OCI-LY7 (cell line): Measurements from ENCODE around the gene CASZ1. TPM values are rescaled to one million over a fixed set of nuclear protein-coding genes. Genes with fewer than 3 reads are reported as not detected.

Experiments used
- BruUV-seq: library from RNA; stranded (reverse); fragments of 400-500 nt; replicated peaks from 2 replicates; lab custom pipeline; 2021; lab: Mats Ljungman, UMichigan
- CTCF ChIA-PET: fragments of 300-600 bp; sonication (Branson Sonifier 250); formaldehyde crosslinking; loops from one replicate; lab custom pipeline; 2022; ENCODE audit warnings: antibody characterized with exemption; ENCODE audit not compliant: unreplicated experiment; lab: Charles Lee
- POLR2A ChIA-PET: fragments of 300-600 bp; sonication (Branson Sonifier 250); formaldehyde crosslinking; loops from one replicate; lab custom pipeline; 2022; ENCODE audit warnings: antibody characterized with exemption; lab: Charles Lee
- DNase-seq: peaks from one replicate; pipeline ENCODE4 v3.0.0-alpha.2; 2015; ENCODE audit warnings: low spot score
- H2AFZ ChIP-seq: fragments of 200-600 bp; sonication (generic), shearing (Covaris generic); 2 replicates; pipeline ENCODE4 v1.6.1; 2014; ENCODE audit warnings: mild to moderate bottlenecking, antibody characterized with exemption, low read length, moderate library complexity
- H3K27ac ChIP-seq: fragments of 200-600 bp; sonication (generic); 2 replicates; pipeline ENCODE4 v1.5.1; 2014; ENCODE audit warnings: mixed run types, low read depth, mild to moderate bottlenecking, moderate library complexity, low read length, inconsistent platforms; ENCODE audit not compliant: poor library complexity, severe bottlenecking
- H3K36me3 ChIP-seq: fragments of 200-600 bp; sonication (generic); 2 replicates; pipeline ENCODE4 v1.6.1; 2014; ENCODE audit warnings: mild to moderate bottlenecking, antibody characterized with exemption, low read length, moderate library complexity, mixed read lengths; ENCODE audit not compliant: insufficient read depth
- H3K4me1 ChIP-seq: fragments of 200-600 bp; sonication (generic); 2 replicates; pipeline ENCODE4 v1.5.1; 2014; ENCODE audit warnings: mild to moderate bottlenecking, low read length; ENCODE audit not compliant: insufficient read depth, poor library complexity, severe bottlenecking
- H3K4me2 ChIP-seq: fragments of 200-600 bp; sonication (generic); 2 replicates; pipeline ENCODE4 v1.6.1; 2014; ENCODE audit warnings: mild to moderate bottlenecking, low read length
- H3K4me3 ChIP-seq: fragments of 200-600 bp; sonication (generic); 2 replicates; pipeline ENCODE4 v1.5.1; 2014; ENCODE audit warnings: mild to moderate bottlenecking, low read depth, low read length; ENCODE audit not compliant: poor library complexity, severe bottlenecking
- H3K79me2 ChIP-seq: fragments of 200-600 bp; sonication (generic); 2 replicates; pipeline ENCODE4 v1.6.1; 2016; ENCODE audit warnings: low read depth, mild to moderate bottlenecking, low read length, moderate library complexity, mixed read lengths; ENCODE audit not compliant: insufficient read depth
- H3K9me2 ChIP-seq: fragments of 200-600 bp; sonication (generic); 2 replicates; pipeline ENCODE4 v1.6.1; 2016; ENCODE audit warnings: mild to moderate bottlenecking, low read length, mixed read lengths; ENCODE audit not compliant: insufficient read depth
- H3K9me3 ChIP-seq: fragments of 200-600 bp; sonication (generic); 2 replicates; pipeline ENCODE4 v1.6.1; 2014; ENCODE audit warnings: mild to moderate bottlenecking, mixed run types, low read length, mixed read lengths
- H4K20me1 ChIP-seq: fragments of 200-600 bp; sonication (generic); 2 replicates; pipeline ENCODE4 v1.6.1; 2014; ENCODE audit warnings: mild to moderate bottlenecking, antibody characterized with exemption, low read length, moderate library complexity, mixed read lengths; ENCODE audit not compliant: insufficient read depth
- EZH2phosphoT487 ChIP-seq: fragments of 200-600 bp; sonication (generic); IDR thresholded peaks from 2 replicates; pipeline ENCODE4 v1.6.1; 2018; ENCODE audit warnings: low read depth, borderline replicate concordance, mild to moderate bottlenecking, mixed run types, antibody characterized with exemption, low read length, moderate library complexity, mixed read lengths
- intact Hi-C: fragments of 100-400 bp; cut with micrococcal nuclease; formaldehyde crosslinking; loops from one replicate; pipeline ENCODE4 v1.10.0; 2022; ENCODE audit not compliant: unreplicated experiment
- total RNA-seq, 2 experiments: library from RNA; depleted of rRNA in 1 of 2; stranded (reverse); fragments of >200 nt in 1 of 2; shearing (Covaris generic) in 1 of 2; gene quantifications; 2 replicates each; pipeline ENCODE4 v1.2.3, GENCODE V29; 2014 to 2022
- TF ChIP-seq, protein P1 (sequence below): fragments of 200-600 bp; sonication (generic); conservative IDR thresholded peaks from 2 replicates; pipeline ENCODE4 v1.5.1; 2014; ENCODE audit warnings: mild to moderate bottlenecking, antibody characterized with exemption, low read length, moderate library complexity, mixed read lengths

CASZ1 gene
- total RNA-seq, 2 experiments from 2014 or later: 3.3 to 3.9 TPM

DNA sequence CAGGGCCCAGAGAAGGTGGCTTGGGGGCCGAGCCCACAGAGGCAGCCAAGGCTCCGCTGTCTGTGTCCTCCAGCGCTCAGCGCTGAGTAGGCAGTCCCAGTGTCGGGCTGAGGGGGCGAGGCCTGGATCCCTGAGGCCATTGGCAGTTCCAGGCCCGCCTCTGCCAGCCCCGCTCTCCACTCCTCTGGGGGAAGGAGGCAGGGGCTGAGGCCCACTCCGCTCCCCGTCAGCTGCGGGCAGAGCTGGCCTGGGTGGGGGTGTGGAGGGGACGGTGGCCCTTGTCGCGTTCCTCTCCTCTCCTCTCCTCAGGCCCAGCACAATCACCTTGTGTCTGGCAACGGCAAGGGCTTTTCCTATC, 132.8 kb downstream of the CASZ1 start:
- intact Hi-C loops: no loop called here
- Histone ChIP-seq H2AFZ (no peak overlapping the region), H3K36me3 (no peaks in the 10 kb centered on the region), H3K9me3 (no peaks in the 10 kb centered on the region), H3K4me3 (no peak overlapping the region), H3K4me2 (no peak overlapping the region), H3K4me1 (no peaks in the 10 kb centered on the region), H3K27ac (no peak overlapping the region), H3K9me2 (no peaks in the 10 kb centered on the region), H4K20me1 (no peaks in the 10 kb centered on the region; the same call in 1 of the 2 replicates), H3K79me2 (no peaks in the 10 kb centered on the region)
- ChIA-PET CTCF (no interaction called here), POLR2A (no interaction called here)
- DNase-seq: no peak
- no peak for TF ChIP-seq EZH2phosphoT487
- TF ChIP-seq, protein P1, sequence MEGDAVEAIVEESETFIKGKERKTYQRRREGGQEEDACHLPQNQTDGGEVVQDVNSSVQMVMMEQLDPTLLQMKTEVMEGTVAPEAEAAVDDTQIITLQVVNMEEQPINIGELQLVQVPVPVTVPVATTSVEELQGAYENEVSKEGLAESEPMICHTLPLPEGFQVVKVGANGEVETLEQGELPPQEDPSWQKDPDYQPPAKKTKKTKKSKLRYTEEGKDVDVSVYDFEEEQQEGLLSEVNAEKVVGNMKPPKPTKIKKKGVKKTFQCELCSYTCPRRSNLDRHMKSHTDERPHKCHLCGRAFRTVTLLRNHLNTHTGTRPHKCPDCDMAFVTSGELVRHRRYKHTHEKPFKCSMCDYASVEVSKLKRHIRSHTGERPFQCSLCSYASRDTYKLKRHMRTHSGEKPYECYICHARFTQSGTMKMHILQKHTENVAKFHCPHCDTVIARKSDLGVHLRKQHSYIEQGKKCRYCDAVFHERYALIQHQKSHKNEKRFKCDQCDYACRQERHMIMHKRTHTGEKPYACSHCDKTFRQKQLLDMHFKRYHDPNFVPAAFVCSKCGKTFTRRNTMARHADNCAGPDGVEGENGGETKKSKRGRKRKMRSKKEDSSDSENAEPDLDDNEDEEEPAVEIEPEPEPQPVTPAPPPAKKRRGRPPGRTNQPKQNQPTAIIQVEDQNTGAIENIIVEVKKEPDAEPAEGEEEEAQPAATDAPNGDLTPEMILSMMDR: no peak
- no TSS peak for BruUV-seq

DNA sequence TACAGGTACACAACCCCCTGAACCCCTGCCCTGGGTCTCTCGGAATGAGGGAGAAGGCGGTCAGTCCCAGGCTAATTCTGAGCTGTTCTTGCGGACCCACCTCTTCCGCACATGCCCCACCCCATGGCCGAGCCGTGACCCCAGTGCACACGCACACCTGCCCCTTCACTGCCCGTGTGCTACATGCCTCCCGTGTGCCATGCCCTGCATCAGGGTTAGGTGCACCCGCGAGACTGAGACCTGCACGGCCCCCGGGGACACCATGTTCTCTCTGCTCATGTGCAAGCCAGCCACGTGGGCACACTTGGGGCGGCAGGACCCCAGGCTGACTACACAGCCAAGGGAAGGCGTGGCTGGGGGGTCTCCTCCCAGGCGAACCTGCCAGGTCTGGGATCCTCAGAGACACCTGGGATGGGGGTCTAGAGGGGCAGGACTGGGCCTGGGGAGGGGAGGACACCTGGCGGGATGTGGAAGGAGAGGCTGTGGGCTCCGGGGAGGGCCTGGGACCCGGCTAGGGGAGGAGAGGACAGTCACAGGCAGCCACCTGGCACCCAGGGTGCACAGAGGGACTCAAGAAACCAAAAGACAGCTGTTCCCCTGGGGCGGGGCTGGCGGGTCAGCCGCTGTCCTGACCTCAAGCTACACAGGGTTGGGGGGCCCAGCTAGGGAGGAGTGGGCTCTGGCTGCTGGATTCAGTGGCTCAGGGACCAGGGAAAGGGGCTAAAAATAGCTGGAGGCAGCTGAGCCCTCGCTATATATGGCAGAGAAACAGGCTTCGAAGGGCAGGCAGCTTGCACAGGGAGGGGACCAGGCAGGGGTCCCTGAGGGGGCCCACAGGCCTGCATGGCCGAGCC, 133.4 kb downstream of the CASZ1 start:
- intact Hi-C loops: no loop called here
- no peaks in the 10 kb centered on the region for H3K9me2 ChIP-seq
- H3K9me3 ChIP-seq: no peaks in the 10 kb centered on the region
- H3K4me2 ChIP-seq: no peak overlapping the region
- no TSS peak for BruUV-seq
- no peaks in the 10 kb centered on the region for H3K36me3 ChIP-seq
- no peak for DNase-seq
- TF ChIP-seq EZH2phosphoT487: no peak
- TF ChIP-seq, protein P1: no peak
- no peak overlapping the region for H3K27ac ChIP-seq
- H3K4me1 ChIP-seq: no peaks in the 10 kb centered on the region
- H3K4me3 ChIP-seq: no peak overlapping the region
- no peaks in the 10 kb centered on the region; the same call in 1 of the 2 replicates for H4K20me1 ChIP-seq
- H3K79me2 ChIP-seq: no peaks in the 10 kb centered on the region
- ChIA-PET POLR2A (no interaction called here), CTCF (interaction anchor here (0.6 kb wide), 1 partner anchor 96 kb away, joined by 3 read pairs; no protein-coding TSS in a partner anchor)
- H2AFZ ChIP-seq: no peak overlapping the region

DNA sequence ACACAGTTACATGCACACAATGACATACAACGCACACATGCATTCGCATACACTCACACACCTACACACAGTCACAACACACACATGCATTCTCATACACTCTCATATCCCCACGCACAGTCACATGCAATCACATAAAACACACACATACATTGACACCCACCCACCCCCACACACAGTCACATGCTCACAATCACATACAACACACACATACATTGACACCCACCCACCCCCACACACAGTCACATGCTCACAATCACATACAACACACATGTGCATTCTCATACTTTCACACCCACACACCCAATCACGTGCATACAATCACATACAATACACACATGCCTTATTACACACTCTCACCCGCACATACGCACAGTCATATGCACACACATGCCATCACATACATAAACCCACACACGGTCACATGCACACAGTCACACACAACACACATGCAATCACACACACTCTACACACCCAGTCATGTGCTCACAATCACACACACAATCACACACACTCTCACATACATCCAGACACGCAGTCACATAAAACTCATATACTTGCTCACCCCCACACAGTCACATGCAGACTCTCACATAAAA, 134.3 kb downstream of the CASZ1 start:
- POLR2A ChIA-PET: no interaction called here
- Histone ChIP-seq H3K79me2 (no peaks in the 10 kb centered on the region), H3K4me3 (no peak overlapping the region), H3K4me1 (no peaks in the 10 kb centered on the region), H3K36me3 (no peaks in the 10 kb centered on the region), H2AFZ (no peak overlapping the region), H3K4me2 (no peak overlapping the region), H3K9me3 (no peaks in the 10 kb centered on the region), H3K27ac (no peak overlapping the region), H4K20me1 (no peaks in the 10 kb centered on the region; the same call in 1 of the 2 replicates), H3K9me2 (no peaks in the 10 kb centered on the region)
- DNase-seq: no peak
- CTCF ChIA-PET: interaction anchor here (0.6 kb wide), 1 partner anchor 97 kb away, joined by 3 read pairs; no protein-coding TSS in a partner anchor
- intact Hi-C loops: no loop called here
- BruUV-seq: no TSS peak
- TF ChIP-seq, protein P1: no peak
- TF ChIP-seq EZH2phosphoT487: no peak
